22Rv1 (cell line): Measurements from ENCODE around the gene LHX2.

Experiments used
- ZFX ChIP-seq: fragments of 450-650 bp; IDR thresholded peaks from 2 replicates; pipeline ENCODE4 v1.6.1; 2017; ENCODE audit warnings: antibody characterized with exemption, borderline replicate concordance
- TF ChIP-seq, protein P1 (sequence below): fragments of 450-650 bp; IDR thresholded peaks from 2 replicates; pipeline ENCODE4 v1.5.1; 2017; ENCODE audit warnings: mild to moderate bottlenecking

DNA sequence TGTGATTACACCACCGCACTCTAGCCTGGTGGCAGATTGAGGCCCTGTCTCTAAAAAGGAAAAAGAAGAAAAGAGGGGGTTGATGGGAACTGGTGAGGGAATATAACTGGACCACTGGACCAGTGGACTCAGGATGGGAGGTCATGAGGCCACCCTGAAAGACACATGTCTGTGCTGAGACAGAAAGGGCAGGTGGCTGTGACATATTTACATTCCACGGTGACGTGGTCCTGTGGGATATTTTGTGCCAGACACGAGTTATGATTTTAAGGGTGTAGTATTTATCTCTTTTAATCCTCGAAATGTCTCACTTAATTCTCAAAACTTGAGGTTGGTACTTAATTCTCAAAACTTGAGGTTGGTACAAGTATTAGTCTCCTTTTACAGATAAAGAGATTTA is 32.9 kb downstream of the LHX2 start:
- TF ChIP-seq, protein P1, sequence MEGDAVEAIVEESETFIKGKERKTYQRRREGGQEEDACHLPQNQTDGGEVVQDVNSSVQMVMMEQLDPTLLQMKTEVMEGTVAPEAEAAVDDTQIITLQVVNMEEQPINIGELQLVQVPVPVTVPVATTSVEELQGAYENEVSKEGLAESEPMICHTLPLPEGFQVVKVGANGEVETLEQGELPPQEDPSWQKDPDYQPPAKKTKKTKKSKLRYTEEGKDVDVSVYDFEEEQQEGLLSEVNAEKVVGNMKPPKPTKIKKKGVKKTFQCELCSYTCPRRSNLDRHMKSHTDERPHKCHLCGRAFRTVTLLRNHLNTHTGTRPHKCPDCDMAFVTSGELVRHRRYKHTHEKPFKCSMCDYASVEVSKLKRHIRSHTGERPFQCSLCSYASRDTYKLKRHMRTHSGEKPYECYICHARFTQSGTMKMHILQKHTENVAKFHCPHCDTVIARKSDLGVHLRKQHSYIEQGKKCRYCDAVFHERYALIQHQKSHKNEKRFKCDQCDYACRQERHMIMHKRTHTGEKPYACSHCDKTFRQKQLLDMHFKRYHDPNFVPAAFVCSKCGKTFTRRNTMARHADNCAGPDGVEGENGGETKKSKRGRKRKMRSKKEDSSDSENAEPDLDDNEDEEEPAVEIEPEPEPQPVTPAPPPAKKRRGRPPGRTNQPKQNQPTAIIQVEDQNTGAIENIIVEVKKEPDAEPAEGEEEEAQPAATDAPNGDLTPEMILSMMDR = no peak
- no peak for TF ChIP-seq ZFX
